NK-92 (cell line): ENCODE results near the gene SPRED2.

Experiments
- DNase-seq: peaks from one replicate; lab custom pipeline; 2025; ENCODE audit not compliant: unreplicated experiment; lab: John Stamatoyannopoulos, UW

Gene SPRED2

DNA sequence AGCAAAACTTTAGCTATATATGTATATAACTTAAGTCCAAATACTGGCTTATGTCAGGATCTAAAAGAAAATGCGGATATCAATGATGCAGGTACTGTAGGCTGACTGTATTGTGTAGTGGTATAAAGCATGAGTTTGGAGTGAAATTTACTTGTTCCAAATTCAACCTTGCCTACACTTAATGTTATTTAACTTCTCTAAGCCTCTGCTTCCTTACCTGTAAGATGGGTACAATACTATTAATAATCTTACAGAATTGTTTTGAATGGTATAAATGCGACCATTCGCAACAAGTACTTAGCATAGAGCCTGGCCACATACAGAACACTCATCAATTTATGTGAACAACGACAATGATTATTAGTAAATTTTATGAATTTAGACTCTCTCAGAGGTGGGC is 62.4 kb downstream of the SPRED2 start:
- DNase-seq: no peak

DNA sequence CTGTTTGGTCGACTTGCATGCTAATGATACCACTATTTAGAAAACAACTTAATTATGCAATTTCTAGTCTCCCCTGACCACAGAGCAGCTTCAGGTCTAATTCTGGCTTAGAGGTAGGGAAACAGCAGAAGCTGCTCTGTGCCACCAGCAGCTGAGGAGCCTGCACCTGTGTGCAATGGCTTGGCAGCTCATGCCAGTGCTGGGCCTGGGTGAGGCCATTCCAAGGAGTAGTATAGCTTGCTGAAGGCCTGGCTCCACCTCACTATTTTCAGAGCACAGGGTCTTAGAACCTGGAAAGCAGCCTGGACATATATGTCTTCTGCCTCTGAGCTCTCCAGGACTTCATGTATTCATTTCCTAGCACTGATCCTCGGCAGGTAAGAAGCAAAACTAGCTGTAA is 62.8 kb downstream of the SPRED2 start:
- no peak for DNase-seq

- DNase-seq: no peak
Measured at GRCh38 chr2:65368468-65368867, 63.9 kb downstream of the SPRED2 start.

DNA sequence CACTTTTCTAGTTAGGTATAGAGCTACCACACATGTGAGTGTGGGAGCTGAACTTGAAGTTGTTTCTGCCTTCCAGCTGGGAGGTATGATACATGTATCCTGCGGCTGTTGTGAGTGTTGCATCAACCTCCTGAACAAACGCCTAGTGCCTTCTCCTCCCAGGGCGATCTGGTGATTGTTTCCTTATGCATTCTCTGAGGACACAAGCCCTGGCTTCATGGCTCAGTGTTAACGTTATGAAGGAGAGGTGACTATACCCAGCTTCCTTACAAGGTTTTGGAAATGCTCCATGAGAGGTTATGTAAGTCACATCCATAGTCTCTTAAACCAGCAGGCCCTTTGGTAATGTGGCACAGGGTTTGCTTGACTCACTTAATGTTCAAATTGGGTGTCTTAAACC is 64.9 kb downstream of the SPRED2 start:
- DNase-seq: no peak

DNA sequence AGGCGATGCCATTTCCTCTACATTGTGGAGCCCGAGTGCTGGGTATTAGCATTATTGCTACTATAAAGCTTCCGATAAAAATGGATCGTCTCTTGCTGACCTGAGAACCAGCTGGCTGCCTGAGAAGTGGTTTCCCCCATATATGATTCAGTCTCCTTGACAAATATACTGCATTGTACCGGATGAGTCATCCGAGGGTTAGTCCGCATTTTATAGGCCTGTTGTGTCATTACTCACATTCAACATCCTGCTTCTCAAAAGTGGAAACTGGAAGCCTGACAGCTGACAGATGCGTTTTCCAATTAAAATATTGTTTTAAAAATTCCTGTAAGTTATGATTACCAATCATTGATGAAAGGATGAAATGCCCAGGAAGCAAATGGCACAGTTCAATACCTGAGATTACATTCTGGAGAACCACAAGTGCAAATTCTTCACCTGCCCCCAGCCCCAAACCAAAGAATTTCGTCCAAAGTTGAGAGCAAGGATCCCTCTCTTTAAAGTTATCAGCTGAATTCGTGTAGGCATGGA is 65.7 kb downstream of the SPRED2 start:
- DNase-seq: no peak

DNA sequence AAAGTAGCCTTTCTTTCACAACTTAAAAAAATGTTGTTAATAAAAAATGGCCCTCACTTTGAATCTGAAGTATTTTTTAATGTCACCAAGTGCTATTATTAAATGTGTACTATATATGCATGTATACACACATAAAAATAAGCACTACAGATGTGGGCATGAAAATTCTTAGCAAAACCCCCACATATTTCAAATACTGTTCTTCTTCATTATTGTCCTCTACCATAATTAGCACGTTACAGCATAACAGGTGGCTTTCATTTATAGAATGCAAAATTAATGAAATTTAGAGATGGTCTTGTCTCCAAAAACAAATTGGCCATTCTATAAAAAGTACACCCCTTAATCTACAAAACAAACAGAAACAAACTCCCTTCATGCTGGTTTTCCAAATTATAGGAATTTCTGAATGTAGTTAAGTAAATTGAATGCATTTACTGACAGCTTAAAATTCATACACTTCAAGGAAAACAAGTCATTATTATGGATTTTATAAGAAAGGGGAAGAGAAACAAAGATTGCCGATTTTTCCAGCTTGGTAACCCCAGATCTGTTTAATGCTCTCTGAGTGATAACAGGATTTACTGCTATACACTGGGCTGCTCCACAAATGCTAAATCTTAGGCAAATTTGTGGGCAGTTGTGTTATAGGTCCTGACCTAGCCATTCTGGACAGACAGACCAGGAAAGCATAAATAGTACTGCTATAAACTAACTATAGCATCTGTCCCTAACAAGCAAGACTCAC is 67.2 kb downstream of the SPRED2 start:
- DNase-seq: no peak

DNA sequence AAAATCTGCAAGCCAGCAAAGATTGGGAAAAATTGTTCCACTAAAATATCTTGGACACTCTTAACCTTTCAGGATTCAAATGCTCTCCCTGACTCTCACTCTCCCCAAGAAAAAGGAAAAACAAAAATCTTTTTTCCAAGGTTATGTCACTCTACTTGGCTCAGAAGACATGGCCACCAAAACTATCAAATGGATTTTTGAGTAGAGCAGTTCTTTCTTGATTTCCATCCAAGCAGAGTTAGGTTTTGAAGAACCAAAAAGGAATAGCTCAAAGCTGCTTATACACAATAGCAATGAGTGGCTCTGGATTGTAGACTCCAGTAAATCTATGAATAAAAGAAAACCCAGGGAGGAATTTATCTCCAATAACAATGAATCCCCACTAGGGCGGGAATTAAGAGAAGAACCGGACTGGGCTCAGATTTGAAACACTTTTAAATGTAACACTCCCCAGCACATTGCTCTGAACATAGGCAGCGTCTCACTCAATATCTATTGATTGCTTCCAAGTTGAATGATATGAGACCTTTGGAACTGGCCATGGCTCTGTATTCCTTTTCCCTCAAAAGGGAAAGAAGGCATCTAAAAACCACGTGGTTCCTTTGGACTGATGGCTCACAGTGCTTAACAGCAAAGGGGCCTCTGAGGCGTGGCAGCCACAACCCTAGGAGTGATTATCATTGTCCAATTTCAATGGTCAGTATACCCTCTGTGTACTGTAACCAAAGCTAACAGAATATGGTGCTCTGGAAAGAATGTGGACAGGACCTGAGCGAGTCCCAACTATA is 68.3 kb downstream of the SPRED2 start:
- DNase-seq: no peak

GRCh38 chr2:65361623-65362022 is 70.8 kb downstream of the SPRED2 start:
- no peak for DNase-seq

DNA sequence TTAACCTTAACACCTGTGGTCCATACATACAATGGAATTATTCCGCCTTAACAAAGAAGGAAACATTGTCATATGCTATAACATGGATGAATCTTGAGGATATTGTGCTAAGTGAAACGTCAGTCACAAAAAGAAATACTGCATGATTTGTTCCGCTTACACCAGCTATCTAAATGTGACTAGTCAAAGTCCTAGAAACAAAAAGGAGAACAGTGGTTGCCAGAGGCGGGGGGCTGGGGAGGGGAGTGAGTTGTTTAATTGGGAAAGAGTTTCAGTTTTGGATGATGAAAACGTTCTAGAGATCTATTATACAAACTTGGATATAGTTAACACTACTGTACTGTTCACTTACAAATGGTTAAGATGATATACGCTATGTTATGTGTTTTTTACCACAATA is 72.0 kb downstream of the SPRED2 start:
- DNase-seq: no peak

- DNase-seq: no peak
Measured at GRCh38 chr2:65358678-65359400, 73.6 kb downstream of the SPRED2 start.

GRCh38 chr2:65357959-65358294 is 74.5 kb downstream of the SPRED2 start:
- DNase-seq: no peak

- DNase-seq: no peak
Measured at GRCh38 chr2:65357095-65357958, 75.1 kb downstream of the SPRED2 start.

DNA sequence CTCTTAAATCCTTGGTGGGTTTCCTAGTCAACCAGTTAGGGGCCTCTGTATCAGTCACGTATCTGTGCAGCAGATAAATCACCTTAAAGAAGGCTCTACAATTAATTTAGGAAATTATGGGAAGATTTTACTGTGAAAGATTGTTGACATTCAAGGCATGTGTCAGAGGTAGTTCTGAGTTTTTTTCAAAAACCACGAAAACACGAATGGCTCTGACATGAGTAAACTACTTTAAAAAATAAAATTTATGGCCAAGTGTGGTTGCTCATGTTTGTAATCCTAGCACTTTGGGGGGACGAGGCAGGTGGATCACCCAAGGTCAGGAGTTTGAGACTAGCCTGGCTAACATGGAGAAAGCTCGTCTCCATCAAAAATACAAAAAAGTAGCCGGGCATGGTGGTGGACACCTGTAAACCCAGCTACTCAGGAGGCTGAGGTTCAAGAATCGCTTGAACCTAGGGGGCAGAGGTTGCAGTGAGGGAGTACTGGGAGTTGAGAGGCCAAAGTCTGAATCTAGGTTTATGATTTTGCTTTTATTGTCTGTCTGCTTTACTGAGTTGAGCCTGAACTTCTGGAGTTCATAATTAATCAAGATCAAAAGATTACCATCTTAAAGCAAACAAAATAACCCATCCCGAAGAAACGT is 77.1 kb downstream of the SPRED2 start:
- DNase-seq: no peak

GRCh38 chr2:65354773-65355172 is 77.6 kb downstream of the SPRED2 start:
- DNase-seq: no peak

- no peak for DNase-seq
Measured at GRCh38 chr2:65353927-65354326, 78.5 kb downstream of the SPRED2 start.

DNA sequence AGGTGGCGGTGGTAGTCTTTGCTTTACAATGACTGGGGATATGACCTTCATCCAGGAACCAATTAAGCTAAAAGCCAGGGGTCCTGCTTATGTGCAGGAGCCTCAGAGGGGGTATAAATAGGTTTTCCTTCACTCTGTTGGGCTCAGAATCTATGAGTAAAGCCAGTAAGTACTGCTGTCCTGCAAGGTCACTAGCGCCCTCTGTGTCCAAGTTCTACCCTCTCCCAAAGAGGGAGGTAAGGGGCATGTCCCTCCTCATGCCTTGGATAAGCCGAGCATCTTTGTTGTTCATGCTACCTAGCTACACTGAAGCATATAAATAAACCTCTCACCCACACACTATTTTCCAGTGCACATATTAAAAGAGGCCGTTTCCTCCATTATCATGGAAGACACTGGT is 79.4 kb downstream of the SPRED2 start:
- no peak for DNase-seq

DNA sequence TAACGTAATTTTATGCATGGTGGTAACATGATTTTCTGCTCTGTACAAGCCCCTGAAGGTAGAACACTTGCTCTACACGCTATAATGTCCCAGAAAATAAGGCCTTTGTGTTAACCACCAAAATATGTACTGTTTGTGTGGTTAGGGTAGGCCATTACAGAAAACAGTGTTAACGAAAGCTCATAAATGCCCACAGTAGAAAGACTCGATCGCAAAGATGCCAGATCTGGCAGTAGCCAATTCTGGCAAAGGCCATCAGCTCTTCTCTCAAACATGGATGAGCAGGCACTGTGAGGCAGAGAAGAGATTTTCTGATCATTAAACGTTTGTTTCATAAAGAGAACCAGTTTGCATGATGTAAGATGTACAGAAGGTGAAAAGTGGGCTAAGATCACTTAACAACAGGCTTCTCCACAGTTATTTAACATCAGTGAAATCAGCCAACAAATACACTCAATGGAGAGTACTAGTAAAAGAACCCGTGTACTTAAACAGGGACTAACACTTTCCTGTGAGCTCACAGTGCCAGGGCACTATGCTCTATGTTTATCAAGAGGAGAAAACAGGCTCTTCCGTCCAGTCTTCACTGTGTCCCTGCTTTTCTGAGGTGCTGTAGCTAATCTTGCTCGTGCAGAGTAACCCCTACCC is 80.3 kb downstream of the SPRED2 start:
- no peak for DNase-seq

- DNase-seq: no peak
Measured at GRCh38 chr2:65351234-65351947, 81.0 kb downstream of the SPRED2 start.

GRCh38 chr2:65350651-65351056 is 81.7 kb downstream of the SPRED2 start:
- DNase-seq: no peak
